Measurements from ENCODE around the gene GPR158.

- TF ChIP-seq CREB5 (CRISPR knock-in tag; IDR thresholded peaks at IDR 0.05; ENCODE audit: low read depth) (no peak), GLIS3 (CRISPR knock-in tag; IDR thresholded peaks at IDR 0.05) (no peak), ZNF8 (CRISPR knock-in tag; IDR thresholded peaks at IDR 0.05) (no peak), ZNF70 (CRISPR knock-in tag; IDR thresholded peaks at IDR 0.05) (no peak), BACH2 (CRISPR knock-in tag; IDR thresholded peaks at IDR 0.05; ENCODE audit: borderline replicate concordance) (no peak), CSRNP3 (CRISPR knock-in tag; IDR thresholded peaks at IDR 0.05) (no peak), ZC3H10 (CRISPR knock-in tag; IDR thresholded peaks at IDR 0.05) (no peak), PATZ1 (CRISPR knock-in tag; IDR thresholded peaks at IDR 0.05; ENCODE audit: borderline replicate concordance) (no peak), OSR1 (CRISPR knock-in tag; IDR thresholded peaks at IDR 0.05) (no peak), ZFP30 (CRISPR knock-in tag; IDR thresholded peaks at IDR 0.05) (no peak), POU6F1 (CRISPR knock-in tag; IDR thresholded peaks at IDR 0.05; ENCODE audit: borderline replicate concordance, low read depth) (no peak), ZFP3 (CRISPR knock-in tag; IDR thresholded peaks at IDR 0.05) (no peak)
Observed at GRCh38 chr10:25492680-25493079, 317.9 kb downstream of the GPR158 start.
